H1 (cell line): ENCODE data around the gene NR2F1-AS1. TPM values are rescaled to one million over a fixed set of nuclear protein-coding genes. Genes with fewer than 3 reads are reported as not detected.

Source experiments
- ATF3 ChIP-seq: IDR thresholded peaks from 2 replicates; pipeline ENCODE4 v1.6.1; 2011; ENCODE audit warnings: low read depth, mild to moderate bottlenecking, low read length; ENCODE audit not compliant: insufficient read depth
- BCL11A ChIP-seq, 2 experiments: IDR thresholded peaks; one replicate each; pipeline ENCODE4 v1.6.1; 2011; ENCODE audit warnings: low read depth in 2 of 2, low read length in 2 of 2, mild to moderate bottlenecking in 2 of 2
- CBX8 ChIP-seq: fragments of 300-800, 300-1000 bp; sonication (generic); IDR thresholded peaks from 2 replicates; pipeline ENCODE4 v1.7.1; 2016; ENCODE audit warnings: low read depth, low read length, borderline replicate concordance
- CEBPB ChIP-seq: IDR thresholded peaks from 2 replicates; pipeline ENCODE4 v1.6.1; 2012; ENCODE audit warnings: low read depth, low read length
- CHD1 ChIP-seq: IDR thresholded peaks from 2 replicates; pipeline ENCODE4 v1.6.1; 2012; ENCODE audit warnings: low read depth, low read length, improper control_type of control experiment
- CREB1 ChIP-seq: IDR thresholded peaks from 2 replicates; pipeline ENCODE4 v1.6.1; 2012; ENCODE audit warnings: inconsistent platforms
- EP300 ChIP-seq, 2 experiments: IDR thresholded peaks; 1 replicate in 1 of 2; 2 replicates in 1 of 2; pipeline ENCODE4 v1.6.1; 2011 to 2012; ENCODE audit warnings: low read depth in 2 of 2, low read length in 2 of 2, mild to moderate bottlenecking in 2 of 2, borderline replicate concordance in 1 of 2, inconsistent platforms in 1 of 2, moderate library complexity in 1 of 2
- KDM1A ChIP-seq: fragments of 200-600, 300-600 bp; sonication (generic); IDR thresholded peaks from 2 replicates; pipeline ENCODE4 v1.7.1; 2016; ENCODE audit warnings: mild to moderate bottlenecking, low read length, borderline replicate concordance
- KDM5A ChIP-seq: fragments of 200-600 bp; IDR thresholded peaks from 2 replicates; pipeline ENCODE4 v1.7.1; 2012; ENCODE audit warnings: mild to moderate bottlenecking, low read length, inconsistent platforms, mixed read lengths
- PHF8 ChIP-seq: fragments of 200-600 bp; sonication (generic); conservative IDR thresholded peaks from 2 replicates; pipeline ENCODE4 v1.7.1; 2012; ENCODE audit warnings: low read depth, mild to moderate bottlenecking, inconsistent platforms, low read length, moderate library complexity
- POLR2A ChIP-seq, 2 experiments: IDR thresholded peaks; 1 replicate in 1 of 2; 2 replicates in 1 of 2; pipeline ENCODE4 v1.6.1; 2011; ENCODE audit warnings: low read depth in 2 of 2, low read length in 2 of 2, mild to moderate bottlenecking in 2 of 2; ENCODE audit errors: control extremely low read depth in 1 of 2
- RFX5 ChIP-seq: IDR thresholded peaks from 2 replicates; pipeline ENCODE4 v1.6.1; 2011; ENCODE audit warnings: low read depth, low read length, improper control_type of control experiment, borderline replicate concordance
- SAP30 ChIP-seq: fragments of 300-600 bp; sonication (generic); IDR thresholded peaks from 2 replicates; pipeline ENCODE4 v1.7.1; 2012; ENCODE audit warnings: low read length, moderate library complexity, mild to moderate bottlenecking, inconsistent platforms; ENCODE audit not compliant: insufficient read depth, insufficient replicate concordance
- SP4 ChIP-seq: IDR thresholded peaks from 2 replicates; pipeline ENCODE4 v1.6.1; 2012; ENCODE audit warnings: low read length, inconsistent platforms
- TAF1 ChIP-seq: IDR thresholded peaks from 2 replicates; pipeline ENCODE4 v1.6.1; 2011; ENCODE audit warnings: mild to moderate bottlenecking, low read depth, low read length
- TBP ChIP-seq: IDR thresholded peaks from 2 replicates; pipeline ENCODE4 v1.6.1; 2011; ENCODE audit warnings: low read depth, low read length, improper control_type of control experiment
- USF2 ChIP-seq: IDR thresholded peaks from 2 replicates; pipeline ENCODE4 v1.6.1; 2011; ENCODE audit warnings: low read length, improper control_type of control experiment
- YY1 ChIP-seq: IDR thresholded peaks from 2 replicates; pipeline ENCODE4 v1.6.1; 2011; ENCODE audit warnings: low read depth, mild to moderate bottlenecking, low read length
- polyA plus RNA-seq, 7 experiments: library from polyadenylated mRNA; depleted of rRNA in 3 of 7; stranded (reverse) in 5 of 7; unstranded in 2 of 7; fragments of >200 nt in 5 of 7; fragments of 200-250 nt in 2 of 7; gene quantifications; 1 replicate in 5 of 7; 2 replicates in 1 of 7; 4 replicates in 1 of 7; pipeline versions ENCODE4 v1.2.1 to v1.2.3, GENCODE V29; 2011 to 2013; ENCODE audit warnings: missing spikeins in 2 of 7, mixed read lengths in 2 of 7
- total RNA-seq: library from RNA; stranded (reverse); fragmentation: NEBNext Ultra II Directional; extraction: Animal tissue kit (Norgen Biotek cat#: 25700); gene quantifications from 2 replicates; pipeline ENCODE4 v1.2.1, GENCODE V29; 2021
- TF ChIP-seq, protein P1 (sequence below), 3 experiments: IDR thresholded peaks; 1 replicate in 2 of 3; 2 replicates in 1 of 3; pipeline versions ENCODE4 v1.5.1 to v1.6.1; 2011; ENCODE audit warnings: low read length in 3 of 3, mild to moderate bottlenecking in 3 of 3, inconsistent platforms in 2 of 3, low read depth in 1 of 3, moderate library complexity in 1 of 3; ENCODE audit not compliant: insufficient read depth in 1 of 3; ENCODE audit errors: control extremely low read depth in 1 of 3

NR2F1-AS1 gene
- total and polyA plus RNA-seq, 2 of the 8 experiments (the other 6 are each of a cell fraction or from before 2014, with no cell fraction given): 1.6 to 5.6 TPM

DNA sequence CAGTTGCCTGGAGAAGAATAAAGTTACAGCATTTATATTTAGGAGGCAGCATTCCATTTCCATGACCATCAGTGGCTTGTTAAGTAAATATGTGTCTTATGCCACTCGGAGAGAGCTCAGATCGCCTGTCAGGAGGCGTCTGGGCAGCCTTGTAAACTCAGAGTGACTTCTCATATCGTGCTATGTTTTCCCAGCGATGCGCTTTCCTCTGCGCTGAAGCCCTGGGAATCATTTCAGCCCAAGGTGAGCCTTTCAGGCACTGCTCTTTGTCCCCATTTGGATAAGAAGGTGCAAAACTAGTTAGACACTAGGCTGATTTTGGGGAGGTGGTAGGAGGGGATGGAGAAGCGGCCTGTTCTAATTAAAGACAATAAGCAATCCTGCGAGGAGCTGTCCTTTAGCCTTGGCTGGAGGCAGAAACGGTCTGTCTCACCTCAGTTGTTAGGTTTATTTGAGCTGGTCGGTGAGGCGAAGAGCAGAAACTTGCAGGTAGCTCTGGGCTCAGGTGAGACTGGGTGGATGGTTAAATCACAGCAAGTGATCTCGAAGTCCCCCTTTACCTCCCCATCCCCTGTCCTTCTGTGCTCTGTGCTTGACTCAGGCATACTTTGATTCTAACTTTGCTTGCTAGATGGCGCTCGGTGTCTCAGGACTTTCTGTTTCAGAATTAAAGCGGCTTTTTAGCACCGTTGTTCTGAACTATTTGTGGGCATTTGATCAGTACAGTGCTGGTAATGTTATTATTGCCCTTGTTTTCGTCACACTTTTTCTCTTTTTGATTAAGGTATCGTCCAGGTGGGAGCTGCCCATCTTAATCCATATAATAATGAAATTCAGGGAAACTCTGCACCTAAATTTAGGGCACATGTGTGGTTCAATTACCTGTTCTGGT, 26.6 kb upstream of the NR2F1-AS1 start (continued):
- TF ChIP-seq KDM1A: peak; percentile 43; the same call in 1 of the 2 replicates
- TF ChIP-seq CEBPB: no peak
- TF ChIP-seq YY1: peak; percentile 80
- no peak for TF ChIP-seq TAF1
- TF ChIP-seq EP300 (IDR thresholded peaks at IDR 0.05; ENCODE audit: borderline replicate concordance in 1 of 2, low read depth in 2 of 2, low read length in 2 of 2): peak in 1 of 2 experiments; percentile 24; a peak in 1 of 3 replicates
- no peak for TF ChIP-seq USF2
- TF ChIP-seq BCL11A (IDR thresholded peaks at IDR 0.05; ENCODE audit: low read depth in 2 of 2, low read length in 2 of 2): no peak
- no peak for TF ChIP-seq SAP30
- no peak for TF ChIP-seq CBX8
- TF ChIP-seq RFX5: no peak
- TF ChIP-seq CHD1: no peak
- TF ChIP-seq TBP: no peak
- TF ChIP-seq SP4: no peak
- TF ChIP-seq PHF8: no peak; the same call in 1 of the 2 replicates
- TF ChIP-seq, protein P1, sequence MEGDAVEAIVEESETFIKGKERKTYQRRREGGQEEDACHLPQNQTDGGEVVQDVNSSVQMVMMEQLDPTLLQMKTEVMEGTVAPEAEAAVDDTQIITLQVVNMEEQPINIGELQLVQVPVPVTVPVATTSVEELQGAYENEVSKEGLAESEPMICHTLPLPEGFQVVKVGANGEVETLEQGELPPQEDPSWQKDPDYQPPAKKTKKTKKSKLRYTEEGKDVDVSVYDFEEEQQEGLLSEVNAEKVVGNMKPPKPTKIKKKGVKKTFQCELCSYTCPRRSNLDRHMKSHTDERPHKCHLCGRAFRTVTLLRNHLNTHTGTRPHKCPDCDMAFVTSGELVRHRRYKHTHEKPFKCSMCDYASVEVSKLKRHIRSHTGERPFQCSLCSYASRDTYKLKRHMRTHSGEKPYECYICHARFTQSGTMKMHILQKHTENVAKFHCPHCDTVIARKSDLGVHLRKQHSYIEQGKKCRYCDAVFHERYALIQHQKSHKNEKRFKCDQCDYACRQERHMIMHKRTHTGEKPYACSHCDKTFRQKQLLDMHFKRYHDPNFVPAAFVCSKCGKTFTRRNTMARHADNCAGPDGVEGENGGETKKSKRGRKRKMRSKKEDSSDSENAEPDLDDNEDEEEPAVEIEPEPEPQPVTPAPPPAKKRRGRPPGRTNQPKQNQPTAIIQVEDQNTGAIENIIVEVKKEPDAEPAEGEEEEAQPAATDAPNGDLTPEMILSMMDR (IDR thresholded peaks at IDR 0.05; ENCODE audit: control extremely low read depth in 1 of 3, insufficient read depth in 1 of 3, low read depth in 1 of 3, low read length in 3 of 3): peak; percentile 20 to 80 (median 63)
- TF ChIP-seq POLR2A (IDR thresholded peaks at IDR 0.05; ENCODE audit: control extremely low read depth in 1 of 2, low read depth in 2 of 2, low read length in 2 of 2): no peak
- TF ChIP-seq ATF3: no peak
- no peak for TF ChIP-seq CREB1
- no peak for TF ChIP-seq KDM5A
